Neural progenitor cell (in vitro differentiated cells): ENCODE measurements around the gene AP1S1.

Experiments
- EZH2 ChIP-seq: fragments of 200-600 bp; sonication (generic); IDR thresholded peaks from 2 replicates; pipeline ENCODE4 v1.6.1; 2017; ENCODE audit warnings: antibody characterized with exemption, mild to moderate bottlenecking, moderate library complexity
- EZH2phosphoT487 ChIP-seq: fragments of 200-600 bp; sonication (generic); IDR thresholded peaks from 2 replicates; pipeline ENCODE4 v1.6.1; 2017; ENCODE audit warnings: antibody characterized with exemption
- TF ChIP-seq, protein P1 (sequence below): fragments of 200-600 bp; sonication (generic); IDR thresholded peaks from 2 replicates; pipeline ENCODE4 v1.5.1; 2017; ENCODE audit warnings: antibody characterized with exemption, mild to moderate bottlenecking

GRCh38 chr7:101200862-101201599, 46.8 kb downstream of the AP1S1 start, which contains the start of gene MOGAT3:
- TF ChIP-seq, protein P1, sequence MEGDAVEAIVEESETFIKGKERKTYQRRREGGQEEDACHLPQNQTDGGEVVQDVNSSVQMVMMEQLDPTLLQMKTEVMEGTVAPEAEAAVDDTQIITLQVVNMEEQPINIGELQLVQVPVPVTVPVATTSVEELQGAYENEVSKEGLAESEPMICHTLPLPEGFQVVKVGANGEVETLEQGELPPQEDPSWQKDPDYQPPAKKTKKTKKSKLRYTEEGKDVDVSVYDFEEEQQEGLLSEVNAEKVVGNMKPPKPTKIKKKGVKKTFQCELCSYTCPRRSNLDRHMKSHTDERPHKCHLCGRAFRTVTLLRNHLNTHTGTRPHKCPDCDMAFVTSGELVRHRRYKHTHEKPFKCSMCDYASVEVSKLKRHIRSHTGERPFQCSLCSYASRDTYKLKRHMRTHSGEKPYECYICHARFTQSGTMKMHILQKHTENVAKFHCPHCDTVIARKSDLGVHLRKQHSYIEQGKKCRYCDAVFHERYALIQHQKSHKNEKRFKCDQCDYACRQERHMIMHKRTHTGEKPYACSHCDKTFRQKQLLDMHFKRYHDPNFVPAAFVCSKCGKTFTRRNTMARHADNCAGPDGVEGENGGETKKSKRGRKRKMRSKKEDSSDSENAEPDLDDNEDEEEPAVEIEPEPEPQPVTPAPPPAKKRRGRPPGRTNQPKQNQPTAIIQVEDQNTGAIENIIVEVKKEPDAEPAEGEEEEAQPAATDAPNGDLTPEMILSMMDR = no peak
- no peak for TF ChIP-seq EZH2
- TF ChIP-seq EZH2phosphoT487 = no peak
